Measurements from ENCODE around the gene TRAPPC11.

Gene TRAPPC11

GRCh38 chr4:183659029-183659871, at the start of gene TRAPPC11, which contains the start of gene RWDD4:
TRAPPC11 (plus strand) TSS chr4:183659293; CDS start chr4:183663868, 4,575 bp downstream.
RWDD4 (minus strand) TSS chr4:183659185; CDS start chr4:183658952, 233 bp downstream.
- H3K4me3 ChIP-seq (ENCODE audit: low read length), result peak within 1 kb of the TSS; percentile 88
- TF ChIP-seq, protein P1, sequence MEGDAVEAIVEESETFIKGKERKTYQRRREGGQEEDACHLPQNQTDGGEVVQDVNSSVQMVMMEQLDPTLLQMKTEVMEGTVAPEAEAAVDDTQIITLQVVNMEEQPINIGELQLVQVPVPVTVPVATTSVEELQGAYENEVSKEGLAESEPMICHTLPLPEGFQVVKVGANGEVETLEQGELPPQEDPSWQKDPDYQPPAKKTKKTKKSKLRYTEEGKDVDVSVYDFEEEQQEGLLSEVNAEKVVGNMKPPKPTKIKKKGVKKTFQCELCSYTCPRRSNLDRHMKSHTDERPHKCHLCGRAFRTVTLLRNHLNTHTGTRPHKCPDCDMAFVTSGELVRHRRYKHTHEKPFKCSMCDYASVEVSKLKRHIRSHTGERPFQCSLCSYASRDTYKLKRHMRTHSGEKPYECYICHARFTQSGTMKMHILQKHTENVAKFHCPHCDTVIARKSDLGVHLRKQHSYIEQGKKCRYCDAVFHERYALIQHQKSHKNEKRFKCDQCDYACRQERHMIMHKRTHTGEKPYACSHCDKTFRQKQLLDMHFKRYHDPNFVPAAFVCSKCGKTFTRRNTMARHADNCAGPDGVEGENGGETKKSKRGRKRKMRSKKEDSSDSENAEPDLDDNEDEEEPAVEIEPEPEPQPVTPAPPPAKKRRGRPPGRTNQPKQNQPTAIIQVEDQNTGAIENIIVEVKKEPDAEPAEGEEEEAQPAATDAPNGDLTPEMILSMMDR (conservative IDR thresholded peaks at IDR 0.05; ENCODE audit: low read length), result no peak
- peak; percentile 99 for DNase-seq (ENCODE audit: low read depth)

DNA sequence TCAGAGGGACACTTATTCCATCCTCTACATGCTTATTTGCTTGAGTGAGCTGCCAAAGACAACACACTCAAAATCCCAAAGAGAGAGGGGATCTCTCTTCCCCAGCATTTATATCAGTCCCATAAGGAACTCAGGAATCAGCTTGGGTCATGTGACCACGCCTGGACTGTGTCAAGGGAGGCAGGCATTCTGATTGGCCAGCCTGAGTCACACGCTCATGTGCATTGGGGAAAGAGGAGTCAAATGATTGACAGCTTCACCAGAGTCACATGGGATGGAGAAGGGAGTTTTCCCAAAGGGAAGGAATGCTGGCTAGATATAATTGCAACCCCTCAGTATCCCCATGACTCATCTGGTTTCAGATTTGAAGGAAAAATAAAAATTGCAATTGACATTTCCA, 49.1 kb upstream of the TRAPPC11 start:
- TF ChIP-seq, protein P1 (conservative IDR thresholded peaks at IDR 0.05; ENCODE audit: low read length), result no peak

GRCh38 chr4:183610613-183611012, 48.5 kb upstream of the TRAPPC11 start:
- no peak for DNase-seq (ENCODE audit: low read depth)
- TF ChIP-seq, protein P1 (conservative IDR thresholded peaks at IDR 0.05; ENCODE audit: low read length), result no peak

More for the DNA sequence above, 49.1 kb upstream of the TRAPPC11 start:
- no peak overlapping the region for H3K4me3 ChIP-seq (ENCODE audit: low read length)
- no peak for DNase-seq (ENCODE audit: low read depth)

GRCh38 chr4:183611210-183611830, 47.8 kb upstream of the TRAPPC11 start:
- no peak overlapping the region for H3K4me3 ChIP-seq (ENCODE audit: low read length)
- TF ChIP-seq, protein P1 (conservative IDR thresholded peaks at IDR 0.05; ENCODE audit: low read length), result no peak
- no peak for DNase-seq (ENCODE audit: low read depth)

More at GRCh38 chr4:183610613-183611012, 48.5 kb upstream of the TRAPPC11 start:
- H3K4me3 ChIP-seq (ENCODE audit: low read length), result no peak overlapping the region

- no peak overlapping the region for H3K4me3 ChIP-seq (ENCODE audit: low read length)
- no peak for DNase-seq (ENCODE audit: low read depth)
- TF ChIP-seq, protein P1 (conservative IDR thresholded peaks at IDR 0.05; ENCODE audit: low read length), result no peak
Measured at GRCh38 chr4:183612329-183613250, 46.5 kb upstream of the TRAPPC11 start.

DNA sequence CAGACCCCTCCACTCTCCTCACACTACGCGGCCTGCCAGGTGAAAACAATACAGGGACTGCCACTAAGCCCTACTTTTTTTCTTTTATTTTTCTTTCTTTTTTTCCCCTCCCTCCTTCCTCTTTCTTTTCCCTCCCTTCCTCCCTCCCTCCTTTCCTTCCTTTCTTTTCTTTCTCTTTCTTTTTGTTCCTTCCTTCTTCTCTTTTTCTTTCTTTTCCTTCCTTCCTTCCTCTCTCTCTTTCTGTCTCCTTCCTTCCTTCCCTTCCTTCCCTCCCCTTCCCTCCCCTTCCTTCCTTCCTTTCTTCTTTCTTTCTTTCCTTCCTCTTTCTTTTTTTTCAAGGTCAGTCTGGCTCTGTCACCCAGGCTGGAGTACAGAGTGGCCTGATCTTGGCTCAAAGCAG, 42.0 kb upstream of the TRAPPC11 start:
- TF ChIP-seq, protein P1 (conservative IDR thresholded peaks at IDR 0.05; ENCODE audit: low read length), result no peak
- DNase-seq (ENCODE audit: low read depth), result no peak
- no peak overlapping the region for H3K4me3 ChIP-seq (ENCODE audit: low read length)
